GM12864 (cell line): ENCODE measurements around the gene ZNF107.

Experiments used
- DNase-seq: peaks from one replicate; pipeline ENCODE4 v3.0.0-alpha.2; 2011; ENCODE audit warnings: low read depth
- H3K4me3 ChIP-seq: 2 replicates; pipeline ENCODE4 v1.5.1; 2011; ENCODE audit warnings: mild to moderate bottlenecking, low read depth, low read length, control low read depth
- TF ChIP-seq, protein P1 (sequence below): IDR thresholded peaks from 2 replicates; pipeline ENCODE4 v1.5.1; 2011; ENCODE audit warnings: low read depth, mild to moderate bottlenecking, moderate library complexity, low read length, control low read depth, inconsistent platforms; ENCODE audit errors: missing control alignments

The ZNF107 gene

DNA sequence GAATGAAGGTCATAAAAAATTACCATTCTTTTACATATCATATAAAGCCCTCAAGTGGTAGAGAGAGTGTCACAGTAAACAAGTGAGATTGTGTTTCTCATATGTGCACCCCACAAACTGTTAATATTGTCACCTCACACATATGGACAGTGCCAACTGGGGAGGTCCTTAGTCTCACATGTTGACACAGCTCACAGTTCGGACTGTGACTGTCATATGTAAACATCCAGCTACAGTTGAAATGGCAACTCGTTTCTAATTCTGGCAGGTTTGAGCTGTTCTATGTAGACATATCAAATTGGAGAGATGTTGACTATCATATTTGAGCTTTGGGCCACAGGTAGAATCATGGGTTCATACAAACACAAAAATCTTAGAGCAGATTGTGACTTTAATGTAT, 39.4 kb upstream of the ZNF107 start:
- TF ChIP-seq, protein P1, sequence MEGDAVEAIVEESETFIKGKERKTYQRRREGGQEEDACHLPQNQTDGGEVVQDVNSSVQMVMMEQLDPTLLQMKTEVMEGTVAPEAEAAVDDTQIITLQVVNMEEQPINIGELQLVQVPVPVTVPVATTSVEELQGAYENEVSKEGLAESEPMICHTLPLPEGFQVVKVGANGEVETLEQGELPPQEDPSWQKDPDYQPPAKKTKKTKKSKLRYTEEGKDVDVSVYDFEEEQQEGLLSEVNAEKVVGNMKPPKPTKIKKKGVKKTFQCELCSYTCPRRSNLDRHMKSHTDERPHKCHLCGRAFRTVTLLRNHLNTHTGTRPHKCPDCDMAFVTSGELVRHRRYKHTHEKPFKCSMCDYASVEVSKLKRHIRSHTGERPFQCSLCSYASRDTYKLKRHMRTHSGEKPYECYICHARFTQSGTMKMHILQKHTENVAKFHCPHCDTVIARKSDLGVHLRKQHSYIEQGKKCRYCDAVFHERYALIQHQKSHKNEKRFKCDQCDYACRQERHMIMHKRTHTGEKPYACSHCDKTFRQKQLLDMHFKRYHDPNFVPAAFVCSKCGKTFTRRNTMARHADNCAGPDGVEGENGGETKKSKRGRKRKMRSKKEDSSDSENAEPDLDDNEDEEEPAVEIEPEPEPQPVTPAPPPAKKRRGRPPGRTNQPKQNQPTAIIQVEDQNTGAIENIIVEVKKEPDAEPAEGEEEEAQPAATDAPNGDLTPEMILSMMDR, result no peak
- DNase-seq, result no peak

DNA sequence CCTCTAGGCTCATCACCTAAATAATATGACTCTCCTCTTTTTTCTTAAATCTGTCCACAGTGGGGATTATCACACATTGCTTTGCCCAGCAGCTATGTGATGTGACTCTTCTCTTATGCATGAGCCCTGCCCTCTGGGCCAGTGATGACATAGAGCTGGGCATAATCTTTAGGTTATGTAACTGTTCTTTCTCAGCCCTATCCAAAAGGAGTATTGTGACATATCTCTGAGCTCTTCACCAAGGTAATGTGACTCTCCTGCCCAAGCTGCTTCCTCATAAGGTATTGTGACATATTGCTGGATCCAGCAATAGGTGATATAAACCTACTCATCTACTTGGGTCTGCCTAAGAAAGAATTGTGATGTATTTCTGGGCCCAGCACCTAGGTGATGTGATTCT, 37.7 kb upstream of the ZNF107 start:
- TF ChIP-seq, protein P1, result no peak
- DNase-seq, result no peak

More for the DNA sequence above, 39.4 kb upstream of the ZNF107 start:
- no peak overlapping the region for H3K4me3 ChIP-seq

DNA sequence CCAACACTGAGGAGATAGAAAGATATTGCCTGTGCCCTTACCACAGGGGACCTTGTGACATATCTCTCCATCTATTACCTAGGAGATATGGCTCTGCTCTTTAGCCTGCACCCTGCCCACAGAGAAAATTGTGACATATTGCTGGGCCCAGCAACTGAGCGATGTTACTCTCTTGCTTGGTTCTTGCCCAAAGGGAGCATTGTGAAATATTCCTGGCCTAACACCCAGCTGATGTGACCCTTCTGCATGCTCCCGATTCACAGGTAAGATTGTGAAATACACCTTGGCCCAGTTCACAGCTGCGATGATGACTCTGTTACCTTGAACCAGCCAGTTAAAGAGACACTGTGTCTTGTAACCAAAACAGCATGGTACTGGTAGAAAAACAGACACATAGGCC, 37.2 kb upstream of the ZNF107 start:
- no peak for DNase-seq
- TF ChIP-seq, protein P1, result no peak
- H3K4me3 ChIP-seq, result no peak overlapping the region

More for the DNA sequence above, 37.7 kb upstream of the ZNF107 start:
- H3K4me3 ChIP-seq, result no peak overlapping the region

DNA sequence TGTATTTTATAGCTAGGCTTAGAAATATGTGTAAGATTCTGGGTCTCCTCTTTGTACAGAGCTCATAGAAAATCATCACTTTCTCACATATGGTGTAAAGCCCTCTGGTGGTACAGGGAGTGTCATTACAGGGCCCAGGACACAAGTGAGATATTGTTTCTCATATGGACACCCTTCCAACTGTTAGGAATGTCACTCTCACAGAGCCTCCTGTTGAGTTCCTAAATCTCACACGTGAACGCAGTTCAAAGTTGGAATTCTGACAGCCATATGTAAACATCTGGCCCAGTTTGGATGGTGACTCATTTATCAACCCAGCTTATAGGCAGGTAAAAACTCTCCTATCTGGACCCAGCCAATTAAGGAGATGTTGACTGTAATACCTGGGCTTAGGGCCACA, 35.4 kb upstream of the ZNF107 start:
- DNase-seq, result no peak
- TF ChIP-seq, protein P1, result peak; percentile 51
- H3K4me3 ChIP-seq, result no peak overlapping the region

DNA sequence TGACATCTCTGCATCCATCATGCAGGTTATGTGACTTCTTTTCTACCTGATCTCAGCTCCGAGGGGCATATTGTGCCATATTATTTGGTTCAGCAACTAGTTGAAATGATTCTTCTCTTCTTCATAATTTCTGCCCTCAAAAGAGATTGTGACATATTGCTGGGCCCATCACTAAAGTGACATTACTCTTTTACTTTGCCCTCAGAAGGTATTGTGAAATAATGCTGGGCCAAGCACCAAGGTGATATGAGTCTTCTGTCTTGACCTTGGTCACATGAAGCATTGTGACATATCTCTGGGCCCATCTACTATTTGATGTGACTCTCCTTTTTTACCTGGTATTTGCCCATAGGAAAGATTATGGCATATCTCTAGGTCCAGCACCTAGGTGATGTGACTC, 33.9 kb upstream of the ZNF107 start:
- no peak for DNase-seq
- TF ChIP-seq, protein P1, result no peak
- H3K4me3 ChIP-seq, result no peak overlapping the region

DNA sequence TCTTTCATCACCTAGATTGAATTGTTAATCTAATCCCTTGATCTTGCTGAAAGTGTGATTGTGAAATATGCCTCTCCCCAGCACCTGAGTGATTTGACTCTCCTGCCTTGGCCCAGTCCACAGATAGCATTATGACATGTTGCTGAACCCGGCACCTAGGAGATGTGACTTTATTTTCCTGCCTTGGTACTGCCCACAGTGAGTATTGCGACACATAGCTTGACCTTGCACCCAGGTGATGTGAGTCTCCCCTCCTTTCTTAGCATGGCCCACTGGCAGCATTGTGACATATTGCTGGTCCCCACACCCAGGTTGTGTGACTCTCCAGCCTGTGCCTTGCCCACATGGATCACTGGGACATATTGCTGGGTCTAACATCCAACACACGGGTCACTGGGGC, 32.5 kb upstream of the ZNF107 start:
- H3K4me3 ChIP-seq, result no peak overlapping the region
- TF ChIP-seq, protein P1, result no peak
- no peak for DNase-seq

DNA sequence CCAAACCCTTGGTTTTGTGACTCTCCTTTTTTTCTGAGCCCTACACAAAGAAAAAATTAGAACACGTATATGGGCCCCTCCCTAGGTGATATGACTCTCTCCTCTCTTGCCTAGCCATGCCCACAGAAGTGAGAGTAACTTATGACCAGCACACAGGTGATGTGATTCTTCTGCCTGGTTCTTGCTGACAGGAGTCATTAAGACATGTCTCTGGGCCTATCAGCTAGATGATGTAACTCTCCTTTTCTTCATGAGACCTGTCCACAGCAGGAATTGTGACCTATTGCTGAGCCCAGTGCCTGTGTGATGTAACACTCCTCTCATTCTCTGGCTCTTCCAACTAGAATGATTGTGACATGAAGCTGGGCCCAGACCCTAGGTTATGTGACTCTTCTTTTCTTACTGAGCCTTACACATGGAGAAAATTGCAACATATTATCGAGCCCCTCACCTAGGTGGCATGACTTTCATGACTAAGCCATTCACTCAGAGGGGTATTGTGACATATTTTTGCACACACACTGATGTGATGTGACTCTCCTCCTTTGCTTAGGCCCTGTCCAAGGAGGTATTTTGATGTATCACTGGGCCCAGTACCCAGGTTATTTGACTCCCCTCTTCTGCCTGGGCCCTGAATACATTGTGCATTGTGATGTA, 31.4 kb upstream of the ZNF107 start:
- no peak overlapping the region for H3K4me3 ChIP-seq
- TF ChIP-seq, protein P1, result no peak
- DNase-seq, result no peak
